ENCODE results near the gene CTSW. TPM values are rescaled to one million over a fixed set of nuclear protein-coding genes. Genes with fewer than 3 reads are reported as not detected.

CTSW gene
- total and polyA plus RNA-seq, 7 donors, result 0.08 to 0.91 (median 0.36) TPM

GRCh38 chr11:65855927-65856363, 23.7 kb upstream of the CTSW start:
- Histone ChIP-seq H3K36me3 (ENCODE audit: insufficient read depth in 1 of 2, low read depth in 1 of 2) (peaks cover 7 to 53% of the 10 kb centered on the region in 2 donors), H3K9me3 (peaks cover 4% of the 10 kb centered on the region), H3K27me3 (ENCODE audit: insufficient read depth in 3 of 3, low read length in 2 of 3) (no peaks in the 10 kb centered on the region), H3K27ac (peak overlapping the region; percentile 99), H3K4me1 (peaks cover 7% of the 10 kb centered on the region), H3K4me3 (peak overlapping the region; percentile 100)
- WGBS, 3 donors, result 87 to 90% (median 88%) methylated on average over 15 of the region's 15 CpGs
- intact Hi-C loops (cut with DNase I), result no loop called here
- no peak for TF ChIP-seq CTCF (IDR thresholded peaks at IDR 0.05)
- DNase-seq, result no peak
- no peak for ATAC-seq

- H3K27me3 ChIP-seq (ENCODE audit: insufficient read depth in 3 of 3, low read length in 2 of 3), result no peaks in the 10 kb centered on the region
- TF ChIP-seq CTCF (IDR thresholded peaks at IDR 0.05), result no peak
- H3K4me1 ChIP-seq, result peaks cover 17% of the 10 kb centered on the region
- peak overlapping the region; percentile 99 for H3K27ac ChIP-seq
- peaks cover 7 to 47% of the 10 kb centered on the region in 2 donors for H3K36me3 ChIP-seq (ENCODE audit: insufficient read depth in 1 of 2, low read depth in 1 of 2)
- 2% methylated on average over 52 to 57 of the region's 57 CpGs for WGBS, 3 donors
- intact Hi-C loops (cut with DNase I), result loop anchor here in 1 of 2 donors (1.0 kb wide), 1 partner anchor 62 kb away; the partner anchor contains the start of genes C11orf68 and DRAP1
- peak overlapping the region; percentile 100 for H3K4me3 ChIP-seq
- ATAC-seq (peak; percentile 13 to 36 (median 22)), DNase-seq (peak; percentile 82 to 90)
- H3K9me3 ChIP-seq, result no peaks in the 10 kb centered on the region
Observed at GRCh38 chr11:65856689-65857499, 22.7 kb upstream of the CTSW start.

- DNase-seq, result peak; percentile 57 to 79
- ATAC-seq, result no peak
- no peaks in the 10 kb centered on the region for H3K27me3 ChIP-seq (ENCODE audit: insufficient read depth in 3 of 3, low read length in 2 of 3)
- WGBS, 3 donors, result 0 to 1% (median 0%) methylated on average over 7 to 49 of the region's 49 CpGs
- H3K4me1 ChIP-seq, result peaks cover 21% of the 10 kb centered on the region
- peak overlapping the region; percentile 100 for H3K4me3 ChIP-seq
- H3K36me3 ChIP-seq (ENCODE audit: insufficient read depth in 1 of 2, low read depth in 1 of 2), result peaks cover 7 to 47% of the 10 kb centered on the region in 2 donors
- H3K27ac ChIP-seq, result peak overlapping the region; percentile 99
- no peaks in the 10 kb centered on the region for H3K9me3 ChIP-seq
- intact Hi-C loops (cut with DNase I), result loop anchor here in 1 of 2 donors (1.0 kb wide), 1 partner anchor 62 kb away; the partner anchor contains the start of genes C11orf68 and DRAP1
- TF ChIP-seq CTCF (IDR thresholded peaks at IDR 0.05), result no peak
Observed at GRCh38 chr11:65857500-65857852, 22.2 kb upstream of the CTSW start.

DNA sequence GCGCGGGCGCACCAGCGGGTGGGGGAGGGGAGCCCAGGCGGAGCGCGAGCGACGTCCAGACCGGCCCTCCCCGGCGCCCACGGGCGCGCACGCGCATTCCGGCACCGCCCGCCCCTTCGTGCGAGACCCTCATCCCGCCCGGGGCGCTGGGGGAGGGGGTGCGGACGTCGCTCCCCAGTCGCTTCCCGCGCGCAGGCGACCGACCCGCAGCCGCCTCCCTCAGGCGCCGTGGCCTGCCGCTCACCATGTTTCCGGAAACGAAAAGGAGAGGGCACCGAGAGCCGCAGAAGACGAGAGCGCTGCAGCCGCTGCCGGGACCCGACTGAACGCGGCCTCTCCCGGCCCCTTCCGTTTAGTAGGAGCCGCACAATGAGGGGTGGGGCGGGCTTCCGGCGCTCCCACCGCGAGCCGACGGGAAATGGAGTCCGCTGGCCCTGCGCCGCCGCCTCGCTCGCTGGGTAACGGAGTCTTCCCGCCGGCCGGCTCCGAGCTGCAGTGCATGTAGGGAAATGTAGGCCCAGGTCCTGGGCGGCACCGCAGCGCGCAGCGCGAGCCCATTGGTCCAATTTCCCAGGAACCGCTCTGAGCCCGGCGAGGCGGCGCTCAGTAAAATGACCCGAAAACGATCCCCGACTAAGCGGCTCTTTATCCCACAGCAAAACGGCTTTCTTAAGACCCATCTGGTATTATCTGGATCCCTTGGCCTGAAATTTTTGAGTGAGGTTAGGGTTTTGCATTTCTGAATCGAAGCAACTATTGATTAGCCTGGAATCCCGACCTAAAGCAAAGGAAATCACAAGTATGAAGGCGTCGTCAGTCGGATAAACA, 21.6 kb upstream of the CTSW start, which contains the start of gene CFL1:
Gene CFL1, minus strand, starts transcription at position 328 of the 828 bp plus-strand sequence. Its CDS starts 81 bp downstream, at position 247.
- intact Hi-C loops (cut with DNase I), result loop anchor here in 1 of 2 donors (1.0 kb wide), 1 partner anchor 61 kb away; the partner anchor contains the start of genes C11orf68 and DRAP1
- Histone ChIP-seq H3K36me3 (ENCODE audit: insufficient read depth in 1 of 2, low read depth in 1 of 2) (peaks cover 7 to 47% of the 10 kb centered on the region in 2 donors), H3K9me3 (no peaks in the 10 kb centered on the region), H3K4me3 (peak within 1 kb of the TSS; percentile 100), H3K4me1 (peaks cover 21% of the 10 kb centered on the region), H3K27me3 (ENCODE audit: insufficient read depth in 3 of 3, low read length in 2 of 3) (no peaks in the 10 kb centered on the region), H3K27ac (peak within 1 kb of the TSS; percentile 99)
- no peak for TF ChIP-seq CTCF (IDR thresholded peaks at IDR 0.05)
- DNase-seq, result peak; percentile 99
- 0% methylated on average over 44 to 92 of the region's 92 CpGs for WGBS, 3 donors
- ATAC-seq, result peak; percentile 76 to 79 (median 76)
